ENCODE results near the gene ASPA. TPM values are rescaled to one million over a fixed set of nuclear protein-coding genes. Genes with fewer than 3 reads are reported as not detected.

Gene ASPA
- total and polyA plus RNA-seq, 2 of the 13 experiments (the other 11 are each of a cell fraction or from before 2014, with no cell fraction given), result not detected

DNA sequence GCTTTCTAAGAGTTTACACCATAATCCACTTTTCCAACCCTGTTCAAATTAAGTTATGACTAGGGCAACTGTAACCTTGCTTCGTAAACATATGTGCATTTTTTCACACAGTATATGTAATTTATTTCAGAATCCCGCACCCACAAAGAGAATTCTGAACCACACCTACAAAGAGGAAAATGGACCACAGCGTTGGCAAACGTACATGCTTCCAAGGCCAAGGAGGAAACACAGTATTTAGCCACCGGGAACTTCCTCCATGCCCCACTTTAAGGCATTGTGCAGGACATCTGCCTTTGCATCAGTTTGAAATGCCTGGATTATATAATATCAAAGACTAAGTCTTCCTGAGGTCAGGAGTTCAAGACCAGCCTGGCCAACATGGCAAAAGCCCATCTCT is 6.3 kb upstream of the ASPA start (continued):
- TF ChIP-seq TBX2 (CRISPR knock-in tag; IDR thresholded peaks at IDR 0.05; ENCODE audit: borderline replicate concordance) (no peak), PRMT3 (CRISPR knock-in tag; IDR thresholded peaks at IDR 0.05; ENCODE audit: borderline replicate concordance, low read depth) (no peak), ZKSCAN1 (IDR thresholded peaks at IDR 0.05; ENCODE audit: low read length) (no peak), ZNF563 (CRISPR knock-in tag; IDR thresholded peaks at IDR 0.05) (no peak), ZNF33A (CRISPR knock-in tag; IDR thresholded peaks at IDR 0.05; ENCODE audit: borderline replicate concordance) (no peak), ZNF30 (CRISPR knock-in tag; IDR thresholded peaks at IDR 0.05) (no peak), HDAC6 (IDR thresholded peaks at IDR 0.05; ENCODE audit: low read depth, low read length) (no peak), ZNF776 (CRISPR knock-in tag; IDR thresholded peaks at IDR 0.05) (no peak)

DNA sequence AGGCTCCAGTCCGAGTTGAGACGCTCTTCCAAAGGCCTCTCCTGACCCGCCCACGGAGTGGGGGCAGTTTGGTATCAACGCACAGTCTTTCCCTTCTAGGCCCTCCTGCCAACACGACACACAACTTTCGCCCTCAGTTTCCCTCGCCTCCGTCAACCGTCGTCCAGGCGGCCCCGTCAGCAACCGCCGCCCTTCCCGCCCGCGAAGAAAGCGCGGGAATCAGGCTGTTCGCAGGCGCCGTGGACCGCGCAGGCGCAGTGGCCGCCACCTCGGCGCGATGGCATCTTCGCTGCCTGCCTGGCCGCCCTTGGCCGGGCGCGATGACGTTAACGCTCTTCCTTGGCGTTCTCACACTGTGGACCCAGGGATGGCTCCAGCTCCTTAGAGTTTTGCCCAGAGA is 4.2 kb upstream of the ASPA start, which contains the start of gene SPATA22:
Gene SPATA22, minus strand, starts transcription at position 221 of the 400 bp plus-strand sequence. CDS start 2,494 bp downstream, outside the sequence.
- Histone ChIP-seq H3K27me3 (ENCODE audit: control insufficient read depth in 1 of 2, insufficient read depth in 2 of 2, low read length in 2 of 2) (no peaks in the 10 kb centered on the region), H3K79me2 (ENCODE audit: insufficient read depth, low read length) (no peaks in the 10 kb centered on the region), H2AFZ (ENCODE audit: low read length) (no peak within 1 kb of the TSS), H3K27ac (ENCODE audit: extremely low read length, insufficient read depth, low read length) (no peak within 1 kb of the TSS), H3K4me3 (replicated peaks in 1 of 3; ENCODE audit: insufficient read depth in 1 of 3, low read depth in 2 of 3, low read length in 3 of 3) (no peak within 1 kb of the TSS), H3K9me3 (ENCODE audit: low read length) (no peaks in the 10 kb centered on the region), H3K4me1 (ENCODE audit: insufficient read depth, low read length) (peaks cover 44% of the 10 kb centered on the region), H3K36me3 (replicated peaks in 1 of 2; ENCODE audit: control insufficient read depth in 1 of 2, insufficient read depth in 2 of 2, low read length in 2 of 2) (no peaks in the 10 kb centered on the region), H4K20me1 (ENCODE audit: insufficient read depth, low read length) (no peaks in the 10 kb centered on the region), H3K4me2 (ENCODE audit: low read depth, low read length) (no peak within 1 kb of the TSS), H3K9ac (ENCODE audit: insufficient read depth, low read depth, low read length) (no peak within 1 kb of the TSS)
- no peak for FAIRE-seq
- intact Hi-C loops (cut with micrococcal nuclease; ENCODE audit: unreplicated experiment) (loop anchor here (5.0 kb wide), 1 partner anchor 61 kb away; no protein-coding TSS in a partner anchor), in situ Hi-C loops (cut with HindIII; ENCODE audit: extremely low pct_ligation_motif_present, low pct_unique_long_range_greater_than_20kb) (no loop called here)
- 96% methylated on average over 38 of the region's 38 CpGs for WGBS (ENCODE audit: low lambda C conversion rate)
- ChIA-PET CTCF (ENCODE audit: low intra/inter-chr PET ratio, low total read pairs) (no interaction called here), POLR2A (no interaction called here)
- BruUV-seq (replicated peaks), result no TSS peak
- no peak for DNase-seq (ENCODE audit: low spot score)
- ATAC-seq, result no peak
- TF ChIP-seq, protein P1, sequence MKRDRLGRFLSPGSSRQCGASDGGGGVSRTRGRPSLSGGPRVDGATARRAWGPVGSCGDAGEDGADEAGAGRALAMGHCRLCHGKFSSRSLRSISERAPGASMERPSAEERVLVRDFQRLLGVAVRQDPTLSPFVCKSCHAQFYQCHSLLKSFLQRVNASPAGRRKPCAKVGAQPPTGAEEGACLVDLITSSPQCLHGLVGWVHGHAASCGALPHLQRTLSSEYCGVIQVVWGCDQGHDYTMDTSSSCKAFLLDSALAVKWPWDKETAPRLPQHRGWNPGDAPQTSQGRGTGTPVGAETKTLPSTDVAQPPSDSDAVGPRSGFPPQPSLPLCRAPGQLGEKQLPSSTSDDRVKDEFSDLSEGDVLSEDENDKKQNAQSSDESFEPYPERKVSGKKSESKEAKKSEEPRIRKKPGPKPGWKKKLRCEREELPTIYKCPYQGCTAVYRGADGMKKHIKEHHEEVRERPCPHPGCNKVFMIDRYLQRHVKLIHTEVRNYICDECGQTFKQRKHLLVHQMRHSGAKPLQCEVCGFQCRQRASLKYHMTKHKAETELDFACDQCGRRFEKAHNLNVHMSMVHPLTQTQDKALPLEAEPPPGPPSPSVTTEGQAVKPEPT (CRISPR knock-in tag; IDR thresholded peaks at IDR 0.05; ENCODE audit: low read depth), result no peak
- no peak for TF ChIP-seq ZNF343 (CRISPR knock-in tag; IDR thresholded peaks at IDR 0.05)
- no peak for TF ChIP-seq ZNF331 (CRISPR knock-in tag; IDR thresholded peaks at IDR 0.05)
- no peak for TF ChIP-seq CBX1 (IDR thresholded peaks at IDR 0.05; ENCODE audit: low read depth)
- TF ChIP-seq, protein P2, sequence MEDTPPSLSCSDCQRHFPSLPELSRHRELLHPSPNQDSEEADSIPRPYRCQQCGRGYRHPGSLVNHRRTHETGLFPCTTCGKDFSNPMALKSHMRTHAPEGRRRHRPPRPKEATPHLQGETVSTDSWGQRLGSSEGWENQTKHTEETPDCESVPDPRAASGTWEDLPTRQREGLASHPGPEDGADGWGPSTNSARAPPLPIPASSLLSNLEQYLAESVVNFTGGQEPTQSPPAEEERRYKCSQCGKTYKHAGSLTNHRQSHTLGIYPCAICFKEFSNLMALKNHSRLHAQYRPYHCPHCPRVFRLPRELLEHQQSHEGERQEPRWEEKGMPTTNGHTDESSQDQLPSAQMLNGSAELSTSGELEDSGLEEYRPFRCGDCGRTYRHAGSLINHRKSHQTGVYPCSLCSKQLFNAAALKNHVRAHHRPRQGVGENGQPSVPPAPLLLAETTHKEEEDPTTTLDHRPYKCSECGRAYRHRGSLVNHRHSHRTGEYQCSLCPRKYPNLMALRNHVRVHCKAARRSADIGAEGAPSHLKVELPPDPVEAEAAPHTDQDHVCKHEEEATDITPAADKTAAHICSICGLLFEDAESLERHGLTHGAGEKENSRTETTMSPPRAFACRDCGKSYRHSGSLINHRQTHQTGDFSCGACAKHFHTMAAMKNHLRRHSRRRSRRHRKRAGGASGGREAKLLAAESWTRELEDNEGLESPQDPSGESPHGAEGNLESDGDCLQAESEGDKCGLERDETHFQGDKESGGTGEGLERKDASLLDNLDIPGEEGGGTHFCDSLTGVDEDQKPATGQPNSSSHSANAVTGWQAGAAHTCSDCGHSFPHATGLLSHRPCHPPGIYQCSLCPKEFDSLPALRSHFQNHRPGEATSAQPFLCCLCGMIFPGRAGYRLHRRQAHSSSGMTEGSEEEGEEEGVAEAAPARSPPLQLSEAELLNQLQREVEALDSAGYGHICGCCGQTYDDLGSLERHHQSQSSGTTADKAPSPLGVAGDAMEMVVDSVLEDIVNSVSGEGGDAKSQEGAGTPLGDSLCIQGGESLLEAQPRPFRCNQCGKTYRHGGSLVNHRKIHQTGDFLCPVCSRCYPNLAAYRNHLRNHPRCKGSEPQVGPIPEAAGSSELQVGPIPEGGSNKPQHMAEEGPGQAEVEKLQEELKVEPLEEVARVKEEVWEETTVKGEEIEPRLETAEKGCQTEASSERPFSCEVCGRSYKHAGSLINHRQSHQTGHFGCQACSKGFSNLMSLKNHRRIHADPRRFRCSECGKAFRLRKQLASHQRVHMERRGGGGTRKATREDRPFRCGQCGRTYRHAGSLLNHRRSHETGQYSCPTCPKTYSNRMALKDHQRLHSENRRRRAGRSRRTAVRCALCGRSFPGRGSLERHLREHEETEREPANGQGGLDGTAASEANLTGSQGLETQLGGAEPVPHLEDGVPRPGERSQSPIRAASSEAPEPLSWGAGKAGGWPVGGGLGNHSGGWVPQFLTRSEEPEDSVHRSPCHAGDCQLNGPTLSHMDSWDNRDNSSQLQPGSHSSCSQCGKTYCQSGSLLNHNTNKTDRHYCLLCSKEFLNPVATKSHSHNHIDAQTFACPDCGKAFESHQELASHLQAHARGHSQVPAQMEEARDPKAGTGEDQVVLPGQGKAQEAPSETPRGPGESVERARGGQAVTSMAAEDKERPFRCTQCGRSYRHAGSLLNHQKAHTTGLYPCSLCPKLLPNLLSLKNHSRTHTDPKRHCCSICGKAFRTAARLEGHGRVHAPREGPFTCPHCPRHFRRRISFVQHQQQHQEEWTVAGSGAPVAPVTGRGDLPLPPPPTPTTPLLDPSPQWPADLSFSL (CRISPR knock-in tag; IDR thresholded peaks at IDR 0.05), result no peak
- no peak for TF ChIP-seq ZNF546 (CRISPR knock-in tag; conservative IDR thresholded peaks at IDR 0.05)
- TF ChIP-seq ZNF674 (CRISPR knock-in tag; IDR thresholded peaks at IDR 0.05; ENCODE audit: low read depth), result no peak
- no peak for TF ChIP-seq GPN1 (CRISPR knock-in tag; IDR thresholded peaks at IDR 0.05; ENCODE audit: borderline replicate concordance)
